ENCODE measurements around the gene NOL7. TPM values are rescaled to one million over a fixed set of nuclear protein-coding genes. Genes with fewer than 3 reads are reported as not detected.

NOL7 gene
- total and polyA plus RNA-seq, 7 donors = 31.2 to 141 (median 45.1) TPM

DNA sequence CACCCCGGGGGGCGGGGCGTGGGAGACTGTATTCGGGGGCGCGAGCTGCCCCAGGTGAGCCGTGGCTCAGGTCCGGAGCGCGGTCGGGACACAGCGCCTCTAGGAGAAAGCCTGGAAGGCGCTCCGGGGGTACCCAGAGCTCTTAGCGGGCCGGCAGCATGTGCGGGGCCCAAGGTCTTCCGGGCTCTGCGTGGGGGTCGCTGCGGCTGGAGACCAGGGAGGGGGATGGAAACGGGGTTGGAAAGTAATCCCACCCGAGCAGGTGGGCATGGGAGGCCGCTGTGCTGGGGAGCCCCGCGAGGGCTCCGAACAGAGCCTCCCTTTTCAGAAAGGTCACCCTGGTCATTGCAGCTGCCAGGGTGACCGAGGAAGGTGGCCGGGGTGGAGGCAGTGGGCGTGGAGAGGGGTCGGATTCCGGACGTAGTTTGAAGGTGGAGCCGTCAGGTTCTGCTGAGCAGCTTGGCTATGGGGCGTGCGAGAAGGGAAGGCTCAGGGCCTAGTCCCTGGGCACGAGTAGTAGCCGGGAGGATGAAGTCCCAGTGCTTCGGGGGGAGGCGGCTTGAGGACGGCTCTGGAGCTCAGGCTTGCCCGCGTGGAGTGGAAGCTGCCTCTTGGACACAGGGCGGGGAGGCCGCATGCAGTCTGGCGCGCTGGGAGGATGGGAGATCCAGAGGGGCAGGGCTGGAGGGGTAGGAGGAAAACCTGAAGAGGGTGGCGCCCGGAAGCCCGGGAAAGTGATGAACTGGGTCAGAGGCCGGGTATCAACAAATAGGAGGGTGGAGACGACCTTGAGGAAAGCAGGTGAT, 40.4 kb upstream of the NOL7 start, which contains the start of gene SIRT5:
SIRT5 (plus strand) TSS at position 31 of the 806 bp plus-strand sequence. CDS start 9,510 bp downstream, outside the sequence.
- intact Hi-C loops (cut with DNase I) = loop anchor here in 1 of 2 donors (2.0 kb wide), 2 partner anchors 40 to 88 kb away; partner anchors contain the start of genes GFOD1 and NOL7
- DNase-seq (peak; percentile 75 to 87), ATAC-seq (peak; percentile 69 to 78 (median 74))
- H3K4me3 ChIP-seq = peak within 1 kb of the TSS; percentile 97
- no peaks in the 10 kb centered on the region for H3K27me3 ChIP-seq (ENCODE audit: insufficient read depth in 3 of 3, low read length in 2 of 3)
- TF ChIP-seq, protein P1, sequence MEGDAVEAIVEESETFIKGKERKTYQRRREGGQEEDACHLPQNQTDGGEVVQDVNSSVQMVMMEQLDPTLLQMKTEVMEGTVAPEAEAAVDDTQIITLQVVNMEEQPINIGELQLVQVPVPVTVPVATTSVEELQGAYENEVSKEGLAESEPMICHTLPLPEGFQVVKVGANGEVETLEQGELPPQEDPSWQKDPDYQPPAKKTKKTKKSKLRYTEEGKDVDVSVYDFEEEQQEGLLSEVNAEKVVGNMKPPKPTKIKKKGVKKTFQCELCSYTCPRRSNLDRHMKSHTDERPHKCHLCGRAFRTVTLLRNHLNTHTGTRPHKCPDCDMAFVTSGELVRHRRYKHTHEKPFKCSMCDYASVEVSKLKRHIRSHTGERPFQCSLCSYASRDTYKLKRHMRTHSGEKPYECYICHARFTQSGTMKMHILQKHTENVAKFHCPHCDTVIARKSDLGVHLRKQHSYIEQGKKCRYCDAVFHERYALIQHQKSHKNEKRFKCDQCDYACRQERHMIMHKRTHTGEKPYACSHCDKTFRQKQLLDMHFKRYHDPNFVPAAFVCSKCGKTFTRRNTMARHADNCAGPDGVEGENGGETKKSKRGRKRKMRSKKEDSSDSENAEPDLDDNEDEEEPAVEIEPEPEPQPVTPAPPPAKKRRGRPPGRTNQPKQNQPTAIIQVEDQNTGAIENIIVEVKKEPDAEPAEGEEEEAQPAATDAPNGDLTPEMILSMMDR (IDR thresholded peaks at IDR 0.05) = no peak
- peaks cover 0 to 4% of the 10 kb centered on the region in 2 donors for H3K36me3 ChIP-seq (ENCODE audit: insufficient read depth in 1 of 2, low read depth in 1 of 2)
- WGBS, 3 donors = 0 to 1% (median 0%) methylated on average over 51 to 52 of the region's 52 CpGs
- H3K9me3 ChIP-seq = no peaks in the 10 kb centered on the region
- H3K4me1 ChIP-seq = peaks cover 20% of the 10 kb centered on the region
- peak within 1 kb of the TSS; percentile 99 for H3K27ac ChIP-seq

DNA sequence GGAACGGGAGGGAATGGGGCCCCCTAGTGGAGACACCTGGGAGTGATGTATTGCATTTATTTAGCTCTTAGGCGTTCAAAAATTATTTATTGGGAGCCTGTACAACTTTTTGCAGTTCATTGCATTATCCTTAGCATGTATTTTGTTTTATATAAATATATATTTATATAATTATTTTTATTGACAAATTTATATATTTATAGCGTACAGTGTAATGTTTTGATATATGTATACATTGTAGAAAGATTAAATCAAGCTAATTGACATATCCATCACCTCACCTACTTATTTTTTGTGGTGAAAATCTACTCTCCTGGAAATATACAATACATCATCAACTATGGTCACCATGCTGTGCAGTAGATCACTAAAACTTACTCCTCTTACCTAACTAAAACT, 39.8 kb upstream of the NOL7 start:
- Histone ChIP-seq H3K4me3 (peak overlapping the region; percentile 97), H3K9me3 (no peaks in the 10 kb centered on the region), H3K27ac (peak overlapping the region; percentile 99), H3K36me3 (ENCODE audit: insufficient read depth in 1 of 2, low read depth in 1 of 2) (peaks cover 0 to 10% of the 10 kb centered on the region in 2 donors), H3K4me1 (peaks cover 20% of the 10 kb centered on the region), H3K27me3 (ENCODE audit: insufficient read depth in 3 of 3, low read length in 2 of 3) (no peaks in the 10 kb centered on the region)
- no peak for DNase-seq
- intact Hi-C loops (cut with DNase I) = loop anchor here in 1 of 2 donors (2.0 kb wide), 2 partner anchors 39 to 89 kb away; partner anchors contain the start of genes GFOD1 and NOL7
- 28 to 30% (median 28%) methylated on average over 3 of the region's 3 CpGs for WGBS, 3 donors
- TF ChIP-seq, protein P1 (IDR thresholded peaks at IDR 0.05) = peak; percentile 82
- no peak for ATAC-seq

DNA sequence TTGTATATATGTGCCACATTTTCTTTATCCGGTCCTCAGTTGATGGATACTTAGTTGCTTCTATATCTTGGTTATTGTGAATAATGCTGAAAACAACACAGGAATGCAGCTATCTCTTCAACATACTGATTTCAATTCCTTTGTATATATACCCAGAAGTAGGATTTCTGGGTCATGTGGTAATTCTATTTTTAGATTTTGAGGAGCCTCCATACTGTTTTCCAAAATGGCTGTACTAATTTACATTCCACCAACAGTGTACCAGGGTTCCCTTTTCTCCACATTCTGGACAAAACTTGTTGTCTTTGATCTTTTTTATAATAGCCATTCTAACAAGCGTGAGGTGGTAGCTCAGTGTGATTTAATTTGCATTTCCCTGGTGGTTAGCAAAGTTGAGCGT, 39.1 kb upstream of the NOL7 start:
- Histone ChIP-seq H3K36me3 (ENCODE audit: insufficient read depth in 1 of 2, low read depth in 1 of 2) (peaks cover 0 to 15% of the 10 kb centered on the region in 2 donors), H3K9me3 (no peaks in the 10 kb centered on the region), H3K4me1 (peaks cover 20% of the 10 kb centered on the region), H3K4me3 (no peak overlapping the region), H3K27ac (peak overlapping the region; percentile 99), H3K27me3 (ENCODE audit: insufficient read depth in 3 of 3, low read length in 2 of 3) (no peaks in the 10 kb centered on the region)
- DNase-seq (no peak), ATAC-seq (no peak)
- TF ChIP-seq, protein P1 (IDR thresholded peaks at IDR 0.05) = no peak
- intact Hi-C loops (cut with DNase I) = no loop called here
- WGBS, 3 donors = 89 to 94% (median 93%) methylated on average over 3 of the region's 3 CpGs

DNA sequence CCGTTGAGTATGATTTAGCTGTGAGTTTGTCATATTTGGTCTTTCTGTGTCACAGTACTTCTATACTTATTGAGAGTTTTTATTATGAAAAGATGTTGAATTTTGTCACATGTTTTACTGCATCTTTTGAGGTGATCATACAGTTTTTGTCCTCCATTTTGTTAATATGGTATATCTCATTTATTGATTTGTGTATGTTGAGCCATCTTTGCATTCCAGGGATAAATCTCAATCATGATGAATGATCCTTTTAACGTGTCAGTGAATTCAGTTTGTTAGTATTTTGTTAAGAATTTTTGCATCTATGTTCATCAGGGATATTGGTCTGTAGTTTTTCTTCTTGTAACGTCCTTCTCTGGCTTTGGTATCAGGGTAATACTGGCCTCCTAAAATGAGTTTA, 37.2 kb upstream of the NOL7 start:
- Histone ChIP-seq H3K27ac (peak overlapping the region; percentile 71), H3K36me3 (ENCODE audit: insufficient read depth in 1 of 2, low read depth in 1 of 2) (peaks cover 5 to 25% of the 10 kb centered on the region in 2 donors), H3K9me3 (no peaks in the 10 kb centered on the region), H3K4me3 (no peak overlapping the region), H3K4me1 (peaks cover 20% of the 10 kb centered on the region), H3K27me3 (ENCODE audit: insufficient read depth in 3 of 3, low read length in 2 of 3) (no peaks in the 10 kb centered on the region)
- WGBS, 3 donors = 92 to 95% (median 94%) methylated on average over 3 of the region's 3 CpGs
- intact Hi-C loops (cut with DNase I) = no loop called here
- TF ChIP-seq, protein P1 (IDR thresholded peaks at IDR 0.05) = no peak
- DNase-seq = no peak
- ATAC-seq = no peak
